ACC112 (cell line): ENCODE measurements around the gene SIK2.

Experiments
- H2AFZ ChIP-seq: fragments of 200-600 bp; sonication (generic); one replicate; pipeline ENCODE4 v1.6.0; 2017; ENCODE audit warnings: antibody characterized with exemption, low read length; ENCODE audit not compliant: unreplicated experiment
- H3K27ac ChIP-seq: fragments of 200-600 bp; sonication (generic); 2 replicates; pipeline ENCODE4 v1.5.1; 2014; ENCODE audit warnings: low read depth, mild to moderate bottlenecking, antibody characterized with exemption, low read length, moderate library complexity
- H3K27me3 ChIP-seq: fragments of 200-600 bp; sonication (generic); 2 replicates; pipeline ENCODE4 v1.6.1; 2014; ENCODE audit warnings: mild to moderate bottlenecking, antibody characterized with exemption, low read length, moderate library complexity, mixed read lengths; ENCODE audit not compliant: insufficient read depth
- H3K36me3 ChIP-seq: fragments of 200-600 bp; sonication (generic); 2 replicates; pipeline ENCODE4 v1.6.1; 2016; ENCODE audit warnings: mild to moderate bottlenecking, antibody characterized with exemption, low read length, moderate library complexity, mixed read lengths; ENCODE audit not compliant: insufficient read depth
- H3K4me1 ChIP-seq: fragments of 200-600 bp; sonication (generic); one replicate; pipeline ENCODE4 v1.6.1; 2016; ENCODE audit warnings: low read length, mixed read lengths; ENCODE audit not compliant: insufficient read depth, unreplicated experiment, control insufficient read depth
- H3K4me3 ChIP-seq: fragments of 200-600 bp; sonication (generic); 2 replicates; pipeline ENCODE4 v1.5.1; 2014; ENCODE audit warnings: mild to moderate bottlenecking, low read depth, low read length
- H3K79me2 ChIP-seq: fragments of 200-600 bp; sonication (generic); one replicate; pipeline ENCODE4 v1.6.0; 2016; ENCODE audit warnings: low read length; ENCODE audit not compliant: control insufficient read depth, unreplicated experiment, insufficient read depth

Gene SIK2

DNA sequence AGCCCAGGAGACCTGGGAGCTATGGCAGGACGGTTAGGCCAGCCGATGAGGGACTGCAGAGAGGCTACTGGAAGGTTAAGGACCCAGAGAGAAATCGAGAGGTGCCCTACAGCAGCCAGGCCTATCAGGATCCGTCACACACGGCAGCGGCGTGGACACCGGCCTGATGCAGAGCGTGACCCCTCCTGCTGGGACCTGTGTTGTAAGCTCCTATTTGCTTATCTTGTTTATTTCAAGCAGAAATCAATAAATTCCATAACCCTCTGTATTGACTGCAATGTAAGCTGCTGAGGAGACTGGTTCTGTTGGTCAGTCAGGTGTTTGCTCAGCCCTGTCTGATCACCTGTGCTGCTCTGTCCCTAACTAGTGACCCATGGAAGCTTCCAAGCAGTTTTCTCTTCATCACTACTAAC lies 124.1 kb downstream of the SIK2 start:
- Histone ChIP-seq H3K79me2 (no peaks in the 10 kb centered on the region), H3K4me3 (no peak overlapping the region), H2AFZ (no peak overlapping the region), H3K27me3 (no peaks in the 10 kb centered on the region), H3K27ac (no peak overlapping the region), H3K36me3 (peaks cover 30% of the 10 kb centered on the region; the same call in 1 of the 2 replicates), H3K4me1 (peaks cover 5% of the 10 kb centered on the region)

DNA sequence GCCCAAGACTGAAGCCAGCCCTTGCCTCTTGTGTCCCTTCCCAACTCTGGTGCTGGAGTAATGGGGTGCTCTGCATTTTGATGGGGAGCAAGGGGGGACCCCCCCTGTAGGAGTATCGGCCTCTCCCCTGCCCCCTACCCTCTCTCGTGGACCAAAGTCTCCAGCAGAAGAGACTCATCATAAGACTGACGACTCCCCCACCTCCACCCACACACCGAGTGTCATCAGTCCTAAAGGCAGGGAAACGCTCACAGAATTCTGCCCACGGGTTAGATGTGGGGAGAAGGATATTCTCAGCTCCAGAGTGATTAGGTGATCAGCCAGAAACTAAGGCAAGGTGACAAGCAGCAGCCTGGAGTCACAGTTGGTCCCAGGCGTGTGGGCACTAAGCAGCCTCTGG lies 125.2 kb downstream of the SIK2 start:
- no peak overlapping the region for H3K4me3 ChIP-seq
- H2AFZ ChIP-seq, result no peak overlapping the region
- H3K27ac ChIP-seq, result no peak overlapping the region
- H3K79me2 ChIP-seq, result no peaks in the 10 kb centered on the region
- H3K36me3 ChIP-seq, result peaks cover 25% of the 10 kb centered on the region; the same call in 1 of the 2 replicates
- no peaks in the 10 kb centered on the region for H3K27me3 ChIP-seq
- peaks cover 10% of the 10 kb centered on the region for H3K4me1 ChIP-seq

DNA sequence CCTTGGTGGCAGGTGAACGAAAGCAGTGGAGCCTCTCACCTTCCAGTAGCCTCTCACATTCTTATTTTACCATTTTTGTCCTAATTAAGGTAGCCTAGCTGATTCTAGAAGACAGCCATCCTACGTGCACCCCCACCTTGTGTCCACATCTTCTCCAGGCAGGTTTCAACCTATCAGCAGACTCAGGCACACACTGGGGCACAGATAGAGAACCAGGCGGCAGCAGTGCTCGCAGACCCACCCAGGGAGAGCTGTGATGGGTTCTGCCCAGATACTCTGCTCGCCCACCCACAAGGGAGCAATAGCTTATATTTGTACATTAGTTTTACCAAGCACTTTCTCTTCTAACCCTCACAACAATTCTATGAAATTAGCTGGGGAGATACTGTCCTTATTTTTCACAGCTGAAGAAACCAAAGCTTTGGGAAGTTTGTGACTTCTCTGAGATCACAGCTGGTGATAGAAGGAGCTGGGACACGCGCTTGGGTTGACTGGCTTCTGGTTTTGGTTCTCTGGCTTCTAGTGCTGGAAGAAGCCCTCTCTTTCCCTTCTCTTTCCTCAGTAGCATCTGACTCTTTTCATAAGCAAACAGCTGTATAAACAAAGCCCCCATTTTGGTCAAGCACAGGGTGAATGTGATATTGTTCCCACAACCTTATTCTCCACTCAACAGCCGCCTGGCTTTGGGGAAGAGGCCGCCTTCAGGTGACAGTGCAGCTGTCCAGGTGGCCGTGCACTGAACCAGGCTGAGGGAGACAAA lies 127.0 kb downstream of the SIK2 start:
- Histone ChIP-seq H3K4me3 (no peak overlapping the region), H2AFZ (no peak overlapping the region), H3K27ac (no peak overlapping the region), H3K79me2 (no peaks in the 10 kb centered on the region), H3K4me1 (peaks cover 28% of the 10 kb centered on the region), H3K36me3 (peaks cover 16% of the 10 kb centered on the region; the same call in 1 of the 2 replicates), H3K27me3 (no peaks in the 10 kb centered on the region)

DNA sequence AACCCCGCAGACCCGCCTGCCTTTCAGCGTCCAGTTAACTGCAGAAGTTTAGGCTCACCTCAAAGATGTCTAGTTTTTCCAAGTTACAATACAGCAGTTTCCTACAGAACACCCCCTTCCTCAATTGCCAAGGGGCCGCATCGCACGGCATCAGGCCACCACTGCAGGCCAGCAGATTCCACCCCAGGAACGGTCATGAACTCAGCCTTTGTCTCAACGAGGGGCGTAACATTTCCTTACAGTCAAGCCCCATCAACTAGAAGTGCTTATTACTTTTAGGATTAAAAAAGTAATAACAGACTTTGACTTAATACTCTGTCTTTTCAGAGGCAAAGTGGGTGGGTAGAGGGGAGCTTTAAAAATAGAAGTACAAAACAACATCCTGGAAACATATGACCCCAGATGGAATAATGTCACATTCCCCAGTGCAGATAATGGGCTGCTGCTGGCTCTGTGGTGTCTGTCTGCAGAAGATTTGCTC lies 127.6 kb downstream of the SIK2 start:
- no peaks in the 10 kb centered on the region for H3K27me3 ChIP-seq
- peaks cover 12% of the 10 kb centered on the region; the same call in 1 of the 2 replicates for H3K36me3 ChIP-seq
- peaks cover 35% of the 10 kb centered on the region for H3K4me1 ChIP-seq
- no peak overlapping the region for H3K27ac ChIP-seq
- no peaks in the 10 kb centered on the region for H3K79me2 ChIP-seq
- no peak overlapping the region for H2AFZ ChIP-seq
- no peak overlapping the region for H3K4me3 ChIP-seq

DNA sequence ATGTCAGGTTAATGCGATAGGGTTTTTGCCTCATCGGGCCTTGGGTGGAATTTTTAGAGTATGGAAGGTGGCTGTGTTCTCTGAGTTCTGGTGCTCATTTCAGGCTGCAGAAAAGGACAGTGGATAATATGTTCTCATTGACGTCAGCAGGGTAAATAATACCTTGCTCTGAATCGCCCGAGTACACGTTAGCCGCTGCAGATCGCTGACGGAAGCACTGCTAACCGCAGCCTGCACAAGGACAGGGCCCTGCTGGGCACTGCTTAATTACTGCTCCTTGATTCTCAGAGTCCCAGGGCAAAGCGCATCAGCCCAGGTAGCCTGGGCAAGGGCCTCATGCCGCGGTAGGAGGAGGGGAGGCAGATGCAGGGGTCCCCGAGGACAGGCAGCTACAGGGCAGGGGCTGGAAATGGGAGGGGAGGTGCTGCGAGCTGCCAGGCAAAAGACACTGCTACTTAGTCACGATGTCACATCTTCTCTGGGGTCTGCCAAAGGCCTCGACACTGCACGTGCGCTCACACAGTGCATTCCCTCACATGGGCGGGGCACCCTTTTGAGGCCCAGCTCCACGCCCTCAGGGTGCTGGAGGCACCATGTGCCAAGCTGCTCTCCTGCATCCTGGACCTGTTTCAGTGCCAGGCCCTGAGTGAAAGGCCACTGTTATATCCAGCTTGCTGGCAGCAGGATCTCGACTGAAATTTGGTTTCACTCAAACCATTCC lies 128.8 kb downstream of the SIK2 start:
- Histone ChIP-seq H3K36me3 (0 out of 2 replicates have a peak, but pooled peaks cover under 1% of the 10 kb centered on the region), H2AFZ (no peak overlapping the region), H3K4me1 (peaks cover 43% of the 10 kb centered on the region), H3K27me3 (no peaks in the 10 kb centered on the region), H3K79me2 (no peaks in the 10 kb centered on the region), H3K27ac (no peak overlapping the region), H3K4me3 (no peak overlapping the region)

DNA sequence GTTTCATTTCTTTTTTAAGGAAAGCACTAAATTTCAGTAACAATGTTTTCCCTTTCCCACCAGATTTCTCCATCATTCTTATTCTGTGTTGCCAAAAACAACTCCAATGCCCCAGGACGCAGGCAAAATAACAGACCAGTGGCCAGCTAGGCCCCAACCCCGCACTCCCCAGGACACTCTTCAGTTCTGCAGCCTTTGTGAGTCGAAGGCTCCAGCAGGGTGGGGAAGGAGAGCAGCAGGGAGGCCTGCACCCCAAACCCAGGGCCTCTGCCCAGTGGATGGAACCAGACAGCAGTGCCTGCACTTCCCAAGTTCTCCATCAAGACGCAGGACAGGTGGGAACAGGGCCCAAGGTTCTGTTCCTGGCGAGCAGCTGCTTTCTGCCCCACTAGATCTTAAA lies 129.6 kb downstream of the SIK2 start:
- Histone ChIP-seq H3K79me2 (no peaks in the 10 kb centered on the region), H3K4me3 (no peak overlapping the region), H3K27me3 (no peaks in the 10 kb centered on the region), H3K36me3 (no peaks in the 10 kb centered on the region), H3K4me1 (peaks cover 51% of the 10 kb centered on the region), H3K27ac (no peak overlapping the region), H2AFZ (no peak overlapping the region)

DNA sequence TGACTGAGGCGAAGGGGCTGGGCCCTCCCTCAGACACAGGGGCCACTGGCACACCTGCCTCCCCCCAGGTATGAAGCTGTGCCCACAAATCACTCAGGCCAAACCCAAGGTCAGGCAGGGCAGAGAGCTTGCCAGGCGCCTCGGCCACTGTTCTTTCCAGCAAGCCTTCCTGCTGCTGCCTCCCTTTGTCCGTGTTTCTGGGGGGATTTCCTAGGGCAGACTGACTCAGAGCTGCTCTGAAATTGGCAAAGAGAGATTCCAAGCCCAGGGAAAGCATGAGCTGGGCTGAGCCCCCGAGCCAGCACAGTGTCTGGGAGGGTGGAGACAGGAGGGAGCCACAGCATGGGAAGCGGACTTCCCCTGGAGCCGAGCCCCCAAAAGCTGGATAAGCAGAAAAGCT lies 130.8 kb downstream of the SIK2 start:
- no peak overlapping the region for H3K4me3 ChIP-seq

DNA sequence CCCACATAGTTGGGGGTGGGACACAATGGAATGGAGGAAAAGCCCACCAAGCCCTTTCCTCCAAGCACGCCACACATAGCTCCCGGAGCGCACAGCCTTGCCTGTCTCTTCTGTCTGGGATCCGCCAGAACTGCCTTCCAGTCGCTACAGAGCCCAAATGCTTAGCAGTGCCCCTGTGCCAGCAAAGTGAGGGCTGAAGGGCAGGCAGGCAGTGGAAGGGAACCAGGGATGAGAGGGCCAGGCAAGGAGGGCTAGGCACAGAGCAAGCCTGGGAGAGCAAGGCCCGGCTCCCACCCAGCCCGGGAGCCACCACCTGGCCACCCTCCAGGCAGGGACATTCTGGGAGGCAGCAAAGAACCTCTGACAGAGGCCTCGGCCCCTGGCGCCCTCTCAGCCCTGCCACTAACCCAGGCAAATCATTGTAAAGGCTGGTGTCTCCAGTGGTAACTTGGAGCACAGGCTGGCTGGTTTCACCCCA lies 131.4 kb downstream of the SIK2 start:
- Histone ChIP-seq H3K27me3 (no peaks in the 10 kb centered on the region), H3K79me2 (no peaks in the 10 kb centered on the region), H3K4me3 (no peak overlapping the region), H3K27ac (peak overlapping the region; percentile 98), H3K36me3 (no peaks in the 10 kb centered on the region), H2AFZ (no peak overlapping the region), H3K4me1 (peaks cover 68% of the 10 kb centered on the region)

More for the DNA sequence above, 130.8 kb downstream of the SIK2 start:
- Histone ChIP-seq H3K79me2 (no peaks in the 10 kb centered on the region), H3K27ac (peak overlapping the region; percentile 98), H3K4me1 (peaks cover 62% of the 10 kb centered on the region), H3K27me3 (no peaks in the 10 kb centered on the region), H3K36me3 (no peaks in the 10 kb centered on the region), H2AFZ (no peak overlapping the region)

DNA sequence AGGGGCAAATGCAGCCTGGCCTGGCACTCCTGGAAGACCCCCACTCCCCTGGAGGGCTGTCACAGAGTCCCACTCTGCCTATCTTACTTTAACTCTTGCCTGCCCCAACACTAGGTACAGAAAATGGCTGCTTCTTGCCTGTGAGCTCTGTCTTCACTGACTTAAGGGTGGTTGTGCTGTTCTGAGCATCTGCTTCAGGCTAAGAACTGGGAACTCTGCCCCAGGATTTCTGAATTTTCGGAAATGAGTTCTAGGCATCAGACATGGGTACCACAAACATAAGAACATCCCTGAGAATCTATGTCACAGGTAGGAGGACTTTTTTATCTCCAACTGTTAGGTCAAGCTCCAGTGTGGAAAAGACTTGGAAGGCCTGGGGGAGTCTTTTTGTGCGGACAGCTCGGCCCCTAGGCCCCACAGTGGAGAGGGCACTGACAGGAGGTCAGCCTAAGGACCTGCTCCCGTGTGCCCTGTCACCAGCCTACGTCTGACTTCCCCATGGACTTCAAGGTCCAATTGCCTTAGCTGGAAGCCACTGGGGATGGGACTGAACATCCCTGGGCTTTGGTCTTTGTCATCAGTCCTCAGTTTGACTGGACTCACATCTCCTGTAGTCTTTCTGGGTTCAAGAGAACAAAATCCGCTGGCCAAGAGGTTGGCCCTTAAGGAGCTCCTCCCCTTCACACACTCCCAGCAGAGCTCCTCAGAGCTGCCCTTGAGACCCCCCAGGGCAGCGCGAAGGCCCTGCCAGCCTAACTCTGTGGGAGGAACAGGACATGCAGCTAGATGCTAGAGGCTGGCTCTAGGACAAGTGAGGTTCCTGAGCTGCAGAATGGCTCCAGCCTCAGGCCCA lies 132.1 kb downstream of the SIK2 start:
- Histone ChIP-seq H3K4me1 (peaks cover 70% of the 10 kb centered on the region), H3K27ac (peak overlapping the region; percentile 98)

DNA sequence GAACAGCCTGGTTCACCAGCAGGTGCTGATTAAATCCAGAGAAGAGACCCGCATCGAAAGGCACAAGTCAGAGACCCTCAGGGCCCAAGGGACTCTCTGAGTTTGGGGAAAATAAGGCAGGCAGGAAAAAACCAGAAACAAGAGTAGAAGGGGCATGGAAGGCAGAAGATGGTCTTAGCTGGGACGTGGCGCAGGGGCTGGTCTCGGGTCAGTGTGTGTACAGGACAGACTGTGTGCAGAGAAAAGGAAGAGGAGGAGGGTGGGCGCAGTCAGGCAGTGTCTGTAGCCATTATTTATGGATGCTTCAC lies 132.7 kb downstream of the SIK2 start:
- no peak overlapping the region for H2AFZ ChIP-seq
- peaks cover 70% of the 10 kb centered on the region for H3K4me1 ChIP-seq
- H3K27ac ChIP-seq, result peak overlapping the region; percentile 98

More for the DNA sequence above, 132.1 kb downstream of the SIK2 start:
- Histone ChIP-seq H3K4me3 (peak overlapping the region; percentile 68), H3K79me2 (no peaks in the 10 kb centered on the region), H2AFZ (no peak overlapping the region), H3K36me3 (no peaks in the 10 kb centered on the region), H3K27me3 (no peaks in the 10 kb centered on the region)

More for the DNA sequence above, 132.7 kb downstream of the SIK2 start:
- H3K36me3 ChIP-seq, result no peaks in the 10 kb centered on the region
- no peaks in the 10 kb centered on the region for H3K27me3 ChIP-seq
- H3K79me2 ChIP-seq, result no peaks in the 10 kb centered on the region
- H3K4me3 ChIP-seq, result peak overlapping the region; percentile 68
